Hepatocyte (in vitro differentiated cells): Measurements from ENCODE around the gene CCDC150. TPM values are rescaled to one million over a fixed set of nuclear protein-coding genes. Genes with fewer than 3 reads are reported as not detected.
A peak's percentile ranks its signal among the peaks of the same experiment; 100 is the strongest.

Source experiments
- DNase-seq: peaks from one replicate; pipeline ENCODE4 v3.0.0-alpha.2; 2016; ENCODE audit warnings: low spot score
- H2AFZ ChIP-seq: fragments of 200-600 bp; sonication (generic); 2 replicates; pipeline ENCODE4 v1.6.0; 2016; ENCODE audit warnings: antibody characterized with exemption, mild to moderate bottlenecking
- H3K27ac ChIP-seq: fragments of 200-600 bp; sonication (generic); 2 replicates; pipeline ENCODE4 v1.5.1; 2016; ENCODE audit warnings: mild to moderate bottlenecking
- H3K27me3 ChIP-seq: fragments of 200-600 bp; sonication (generic); 2 replicates; pipeline ENCODE4 v1.6.1; 2016
- H3K36me3 ChIP-seq: fragments of 200-600 bp; sonication (generic); replicated peaks from 2 replicates; pipeline ENCODE4 v1.5.1; 2016; ENCODE audit warnings: low read depth; ENCODE audit not compliant: insufficient read depth
- H3K4me1 ChIP-seq: fragments of 200-600 bp; sonication (generic); 2 replicates; pipeline ENCODE4 v1.5.1; 2016; ENCODE audit warnings: mild to moderate bottlenecking, moderate library complexity; ENCODE audit not compliant: insufficient read depth
- H3K4me2 ChIP-seq: fragments of 200-600 bp; sonication (generic); 2 replicates; pipeline ENCODE4 v1.6.0; 2016
- H3K4me3 ChIP-seq: fragments of 200-600 bp; sonication (generic); 2 replicates; pipeline ENCODE4 v1.5.1; 2016; ENCODE audit warnings: mild to moderate bottlenecking
- H3K79me2 ChIP-seq: fragments of 200-600 bp; sonication (generic); 2 replicates; pipeline ENCODE4 v1.6.0; 2017; ENCODE audit warnings: mild to moderate bottlenecking
- H3K9me2 ChIP-seq: fragments of 200-600 bp; sonication (generic); replicated peaks from 2 replicates; pipeline ENCODE4 v1.6.0; 2017; ENCODE audit warnings: mild to moderate bottlenecking; ENCODE audit not compliant: insufficient read depth
- H3K9me3 ChIP-seq: fragments of 200-600 bp; sonication (generic); 2 replicates; pipeline ENCODE4 v1.5.1; 2016; ENCODE audit warnings: low read depth, mild to moderate bottlenecking
- H4K20me1 ChIP-seq: fragments of 200-600 bp; sonication (generic); 2 replicates; pipeline ENCODE4 v1.6.0; 2016; ENCODE audit warnings: mild to moderate bottlenecking; ENCODE audit not compliant: insufficient read depth, poor library complexity, severe bottlenecking
- CTCF ChIP-seq: fragments of 200-600 bp; sonication (generic); IDR thresholded peaks from 2 replicates; pipeline ENCODE4 v1.5.1; 2016; ENCODE audit warnings: antibody characterized with exemption, mild to moderate bottlenecking; ENCODE audit not compliant: poor library complexity
- EZH2 ChIP-seq: fragments of 200-600 bp; sonication (generic); IDR thresholded peaks from 2 replicates; pipeline ENCODE4 v1.6.1; 2016; ENCODE audit warnings: antibody characterized with exemption, mild to moderate bottlenecking, borderline replicate concordance
- EZH2phosphoT487 ChIP-seq: fragments of 200-600 bp; sonication (generic); IDR thresholded peaks from one replicate; pipeline ENCODE4 v1.6.1; 2018; ENCODE audit warnings: antibody characterized with exemption, mild to moderate bottlenecking, low read depth, moderate library complexity; ENCODE audit not compliant: unreplicated experiment, severe bottlenecking
- WGBS: methylation state at CpG from one replicate; pipeline ENCODE4 v1.1.6; 2016; ENCODE audit warnings: low lambda C conversion rate; ENCODE audit errors: missing lambda C conversion rate; 5-methylcytosine and 5-hydroxymethylcytosine counted together
- polyA plus RNA-seq: library from polyadenylated mRNA; unstranded; fragments of >200 nt; fragmentation: Nextera tagmentation; extraction: Ambion mirVana; gene quantifications from 2 replicates; pipeline ENCODE4 v1.2.1, GENCODE V29; 2016
- total RNA-seq: library from RNA; depleted of rRNA; stranded (reverse); fragments of >200 nt; gene quantifications from 2 replicates; pipeline ENCODE4 v1.2.3, GENCODE V29; 2014

CCDC150 gene
- total and polyA plus RNA-seq, 2 experiments from 2014 or later: 6.2 to 6.6 TPM

DNA sequence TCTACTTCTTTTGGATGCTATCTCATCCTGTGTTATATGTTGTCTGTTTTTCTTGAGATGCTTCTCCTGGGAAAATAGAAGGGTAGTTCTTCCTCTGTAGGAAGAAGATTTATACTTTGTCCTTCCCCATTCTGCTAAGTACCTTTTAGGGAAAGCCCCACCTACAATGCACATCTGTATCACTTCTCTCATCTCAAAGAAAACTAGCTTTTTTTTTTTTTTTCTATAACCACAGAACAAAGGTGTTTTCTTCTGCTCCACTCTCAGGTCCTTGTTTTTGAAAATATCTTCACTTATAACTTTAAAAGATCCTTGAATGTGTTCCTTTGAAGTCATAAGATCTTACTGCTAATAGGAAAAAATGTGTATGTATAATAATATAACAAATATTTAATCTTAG lies 30.8 kb downstream of the CCDC150 start:
- Histone ChIP-seq H2AFZ (no peak overlapping the region), H3K27me3 (no peaks in the 10 kb centered on the region), H3K9me2 (no peaks in the 10 kb centered on the region), H3K27ac (no peak overlapping the region), H3K79me2 (no peaks in the 10 kb centered on the region), H3K4me3 (no peak overlapping the region), H3K36me3 (no peaks in the 10 kb centered on the region), H3K4me2 (no peak overlapping the region), H3K4me1 (no peaks in the 10 kb centered on the region), H4K20me1 (no peaks in the 10 kb centered on the region), H3K9me3 (no peaks in the 10 kb centered on the region)
- DNase-seq: no peak
- TF ChIP-seq EZH2 (no peak), EZH2phosphoT487 (no peak), CTCF (no peak)

GRCh38 chr2:196675963-196676362 lies 36.4 kb downstream of the CCDC150 start:
- no peak overlapping the region for H3K4me3 ChIP-seq
- no peaks in the 10 kb centered on the region for H3K36me3 ChIP-seq
- no peaks in the 10 kb centered on the region for H3K9me3 ChIP-seq
- H3K27ac ChIP-seq: no peak overlapping the region
- H2AFZ ChIP-seq: no peak overlapping the region
- no peaks in the 10 kb centered on the region for H3K9me2 ChIP-seq
- no peaks in the 10 kb centered on the region for H3K4me1 ChIP-seq
- no peak for DNase-seq
- no peak for TF ChIP-seq EZH2
- TF ChIP-seq CTCF: no peak
- TF ChIP-seq EZH2phosphoT487: no peak
- no peak overlapping the region for H3K4me2 ChIP-seq
- no peaks in the 10 kb centered on the region for H3K79me2 ChIP-seq
- WGBS: 84% methylated on average over 3 of the region's 3 CpGs
- H4K20me1 ChIP-seq: no peaks in the 10 kb centered on the region
- no peaks in the 10 kb centered on the region for H3K27me3 ChIP-seq

GRCh38 chr2:196677404-196677803 lies 37.9 kb downstream of the CCDC150 start:
- WGBS: 83% methylated on average over 5 of the region's 5 CpGs

More at GRCh38 chr2:196677404-196677803, 37.9 kb downstream of the CCDC150 start:
- Histone ChIP-seq H2AFZ (no peak overlapping the region), H3K4me1 (no peaks in the 10 kb centered on the region), H3K4me3 (no peak overlapping the region), H3K79me2 (no peaks in the 10 kb centered on the region), H3K27ac (no peak overlapping the region), H3K36me3 (no peaks in the 10 kb centered on the region), H4K20me1 (no peaks in the 10 kb centered on the region), H3K9me3 (no peaks in the 10 kb centered on the region), H3K4me2 (no peak overlapping the region), H3K27me3 (no peaks in the 10 kb centered on the region), H3K9me2 (no peaks in the 10 kb centered on the region)
- DNase-seq: peak; percentile 59
- TF ChIP-seq EZH2: no peak
- TF ChIP-seq EZH2phosphoT487: no peak
- TF ChIP-seq CTCF: no peak
